Peyer's patch (tissue), 4 donors: ENCODE results near the gene PRKCA. TPM values are rescaled to one million over a fixed set of nuclear protein-coding genes. Genes with fewer than 3 reads are reported as not detected.

Source experiments
- DNase-seq, 3 donors: peaks; one replicate each; pipeline ENCODE4 v3.0.0-alpha.2; 2017 to 2019
- H3K27ac ChIP-seq, 4 donors: fragments of 200-600 bp; sonication (generic); one replicate each; pipeline ENCODE4 v1.5.1; 2016 to 2019
- H3K27me3 ChIP-seq, 2 donors: fragments of 200-600 bp; sonication (generic); one replicate each; pipeline ENCODE4 v1.5.1; 2019
- H3K36me3 ChIP-seq, 3 donors: fragments of 200-600 bp; sonication (generic); one replicate each; pipeline ENCODE4 v1.5.1; 2016 to 2019
- H3K4me1 ChIP-seq, 4 donors: fragments of 200-600 bp; sonication (generic); one replicate each; pipeline ENCODE4 v1.5.1; 2016 to 2019
- H3K4me3 ChIP-seq, 4 donors: fragments of 200-600 bp; sonication (generic); 1 replicate in 3 of 4; 2 replicates in 1 of 4; pipeline ENCODE4 v1.5.1; 2016 to 2019; ENCODE audit warnings: mild to moderate bottlenecking in 1 of 4
- H3K9me3 ChIP-seq, 4 donors: fragments of 200-600 bp; sonication (generic); one replicate each; pipeline ENCODE4 v1.5.1; 2016 to 2019; ENCODE audit warnings: mild to moderate bottlenecking in 1 of 4
- CTCF ChIP-seq, 6 experiments: fragments of 450-650 bp in 4 of 6; fragments of 200-600 bp in 2 of 6; sonication (generic) in 1 of 6; IDR thresholded peaks; one replicate each; pipeline ENCODE4 v1.5.1; 2017 to 2019; ENCODE audit warnings: antibody characterized with exemption in 6 of 6, mild to moderate bottlenecking in 3 of 6, moderate library complexity in 1 of 6
- POLR2A ChIP-seq, 2 donors: fragments of 450-650 bp; IDR thresholded peaks; one replicate each; pipeline ENCODE4 v1.5.1; 2017; ENCODE audit warnings: antibody characterized with exemption in 2 of 2, mild to moderate bottlenecking in 2 of 2, moderate library complexity in 2 of 2
- total RNA-seq, 4 donors: library from RNA; depleted of rRNA; stranded (reverse); fragments of >200 nt; gene quantifications; one replicate each; pipeline ENCODE4 v1.1.0, GENCODE V29; 2016

The PRKCA gene
- total RNA-seq, 4 donors from 2014 or later: 32.2 to 47.0 (median 43.5) TPM

- Histone ChIP-seq H3K36me3 (no peaks in the 10 kb centered on the region), H3K4me1 (no peaks in the 10 kb centered on the region), H3K27me3 (no peaks in the 10 kb centered on the region), H3K4me3 (no peak overlapping the region), H3K9me3 (no peaks in the 10 kb centered on the region), H3K27ac (no peak overlapping the region)
- no peak for DNase-seq
- no peak for TF ChIP-seq POLR2A (IDR thresholded peaks at IDR 0.05)
- TF ChIP-seq CTCF (IDR thresholded peaks at IDR 0.05): no peak
Measured at GRCh38 chr17:66817750-66818149, 515.3 kb downstream of the PRKCA start.

GRCh38 chr17:66819466-66819865 is 517.1 kb downstream of the PRKCA start:
- Histone ChIP-seq H3K27ac (no peak overlapping the region), H3K36me3 (no peaks in the 10 kb centered on the region), H3K27me3 (no peaks in the 10 kb centered on the region), H3K4me3 (no peak overlapping the region), H3K9me3 (no peaks in the 10 kb centered on the region), H3K4me1 (no peaks in the 10 kb centered on the region)
- no peak for DNase-seq
- TF ChIP-seq CTCF (IDR thresholded peaks at IDR 0.05): no peak

- Histone ChIP-seq H3K27me3 (no peaks in the 10 kb centered on the region), H3K9me3 (no peaks in the 10 kb centered on the region), H3K4me3 (no peak overlapping the region), H3K27ac (no peak overlapping the region), H3K36me3 (no peaks in the 10 kb centered on the region), H3K4me1 (no peaks in the 10 kb centered on the region)
- TF ChIP-seq CTCF (IDR thresholded peaks at IDR 0.05) (no peak), POLR2A (IDR thresholded peaks at IDR 0.05) (no peak)
- DNase-seq: no peak
Measured at GRCh38 chr17:66822009-66822408, 519.6 kb downstream of the PRKCA start.

GRCh38 chr17:66826856-66827255 is 524.4 kb downstream of the PRKCA start:
- H3K4me1 ChIP-seq: no peaks in the 10 kb centered on the region
- H3K27me3 ChIP-seq: no peaks in the 10 kb centered on the region

GRCh38 chr17:66829386-66829864 is 527.0 kb downstream of the PRKCA start:
- no peaks in the 10 kb centered on the region for H3K27me3 ChIP-seq
- no peaks in the 10 kb centered on the region for H3K36me3 ChIP-seq
- TF ChIP-seq POLR2A (IDR thresholded peaks at IDR 0.05): no peak
- no peaks in the 10 kb centered on the region for H3K4me1 ChIP-seq
- H3K4me3 ChIP-seq: no peak overlapping the region
- H3K27ac ChIP-seq: no peak overlapping the region
- H3K9me3 ChIP-seq: no peaks in the 10 kb centered on the region
- no peak for DNase-seq

More at GRCh38 chr17:66826856-66827255, 524.4 kb downstream of the PRKCA start:
- no peaks in the 10 kb centered on the region for H3K36me3 ChIP-seq
- H3K9me3 ChIP-seq: no peaks in the 10 kb centered on the region
- no peak overlapping the region for H3K4me3 ChIP-seq
- no peak for TF ChIP-seq CTCF (IDR thresholded peaks at IDR 0.05)
- TF ChIP-seq POLR2A (IDR thresholded peaks at IDR 0.05): no peak
- no peak overlapping the region for H3K27ac ChIP-seq
- no peak for DNase-seq

- Histone ChIP-seq H3K4me3 (no peak overlapping the region), H3K4me1 (peaks cover 0 to 4% (median 0%) of the 10 kb centered on the region in 4 donors), H3K9me3 (no peaks in the 10 kb centered on the region), H3K27ac (no peak overlapping the region), H3K27me3 (peaks cover 0 to 1% of the 10 kb centered on the region in 2 donors), H3K36me3 (no peaks in the 10 kb centered on the region)
- no peak for DNase-seq
- TF ChIP-seq POLR2A (IDR thresholded peaks at IDR 0.05): no peak
- TF ChIP-seq CTCF (IDR thresholded peaks at IDR 0.05): no peak
Measured at GRCh38 chr17:66829883-66830282, 527.5 kb downstream of the PRKCA start.
